ENCODE data around the gene WDR7.

The WDR7 gene

GRCh38 chr18:56815926-56816325 lies 164.8 kb downstream of the WDR7 start:
- no peak for DNase-seq

DNA sequence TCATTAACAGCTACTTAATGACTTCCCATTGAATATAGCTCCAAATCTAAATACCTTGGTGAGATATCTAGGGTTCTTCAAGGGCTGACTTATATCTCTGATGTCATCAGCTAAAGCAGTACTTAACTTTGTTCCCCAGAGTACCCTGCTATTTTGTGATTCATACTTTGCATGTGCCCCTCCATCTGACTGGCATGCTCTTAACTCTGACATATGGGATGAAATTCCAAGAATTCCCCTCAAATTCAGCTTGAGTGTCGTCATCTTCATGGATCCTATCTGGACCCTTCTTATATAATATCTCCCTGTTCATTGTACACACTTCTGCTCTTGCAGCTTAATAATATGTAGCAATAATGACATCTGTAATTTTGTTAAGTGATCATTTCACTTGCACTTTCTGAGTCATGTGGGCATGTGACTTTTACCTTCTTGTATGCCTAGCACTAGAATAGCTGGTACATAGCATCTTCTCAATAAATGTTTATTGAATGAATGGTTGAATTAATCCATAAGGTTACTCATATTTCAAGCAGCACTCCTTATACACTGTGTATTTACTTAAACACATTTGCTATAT lies 172.9 kb downstream of the WDR7 start:
- DNase-seq: no peak

GRCh38 chr18:56825321-56825720 lies 174.2 kb downstream of the WDR7 start:
- no peak for DNase-seq

DNA sequence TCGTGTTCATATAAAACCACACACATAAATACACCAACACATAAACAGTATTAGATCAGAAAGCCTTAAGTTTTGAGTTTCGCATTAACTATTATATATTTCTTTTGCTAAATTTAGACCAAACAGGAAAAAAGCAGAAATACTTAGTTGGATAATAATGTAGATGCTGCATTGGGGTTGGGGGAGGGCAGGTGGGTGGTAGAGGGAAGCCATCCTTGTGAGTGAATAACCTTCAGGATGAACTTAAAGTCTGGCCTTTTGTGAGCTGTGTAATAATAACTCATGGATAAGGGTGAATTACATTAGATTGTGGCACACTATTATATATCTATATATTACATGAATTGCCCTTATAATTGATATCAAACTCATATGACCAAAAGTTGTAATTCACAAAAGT lies 174.7 kb downstream of the WDR7 start:
- DNase-seq: no peak

DNA sequence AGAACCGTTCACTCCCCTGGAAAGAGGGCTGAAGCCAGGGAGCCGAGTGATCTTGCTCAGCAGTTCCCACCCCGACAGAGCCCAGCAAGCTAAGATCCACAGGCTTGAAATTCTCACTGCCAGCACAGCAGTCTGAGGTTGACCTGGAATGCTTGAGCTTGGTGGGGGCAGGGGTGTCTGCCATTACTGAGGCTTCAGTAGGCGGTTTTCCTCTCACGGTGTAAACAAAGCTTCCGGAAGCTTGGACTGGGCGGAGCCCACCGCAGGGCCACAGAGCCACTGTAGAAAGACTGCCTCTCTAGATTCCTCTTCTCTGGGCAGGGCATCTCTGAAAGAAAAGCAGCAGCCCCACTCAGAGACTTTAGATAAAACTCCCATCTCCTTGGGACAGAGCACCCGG lies 180.8 kb downstream of the WDR7 start:
- no peak for DNase-seq

DNA sequence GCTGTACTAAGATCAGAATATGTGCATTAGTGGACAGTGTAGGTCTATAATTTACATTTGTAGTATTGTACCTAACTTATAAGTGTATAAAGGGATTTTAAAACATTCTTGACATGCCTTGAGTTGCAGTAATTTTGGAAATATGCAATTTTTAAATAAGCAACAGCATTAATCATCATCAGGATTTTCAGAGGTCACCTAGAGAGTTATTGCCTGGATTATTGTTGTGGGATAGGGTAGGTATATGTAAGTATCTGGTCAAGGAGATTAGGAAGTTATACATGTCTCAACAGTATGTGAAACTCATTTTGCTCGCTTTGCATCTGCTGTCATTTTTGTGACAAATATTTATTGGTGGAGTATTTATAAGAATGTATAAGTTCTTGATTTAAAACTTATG lies 184.2 kb downstream of the WDR7 start:
- no peak for DNase-seq

DNA sequence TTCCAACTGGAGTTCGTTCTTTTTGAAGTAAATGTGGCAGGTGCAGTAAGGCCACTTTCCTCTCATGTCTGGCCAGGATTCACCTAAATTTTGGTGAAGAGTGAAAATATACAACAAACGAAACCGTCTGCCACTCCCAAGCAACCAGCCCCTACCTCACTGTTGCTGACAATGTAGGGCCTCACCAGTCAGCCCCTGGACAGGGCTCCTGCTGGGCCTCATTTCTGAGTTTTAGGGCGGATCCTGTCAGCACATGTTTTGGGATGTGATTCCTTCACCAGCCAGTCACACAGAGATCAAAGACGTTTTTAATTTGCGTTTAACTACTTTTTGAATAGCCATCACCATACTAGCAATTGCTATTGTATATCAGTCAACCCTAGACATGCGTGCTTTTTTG lies 185.0 kb downstream of the WDR7 start:
- no peak for DNase-seq

DNA sequence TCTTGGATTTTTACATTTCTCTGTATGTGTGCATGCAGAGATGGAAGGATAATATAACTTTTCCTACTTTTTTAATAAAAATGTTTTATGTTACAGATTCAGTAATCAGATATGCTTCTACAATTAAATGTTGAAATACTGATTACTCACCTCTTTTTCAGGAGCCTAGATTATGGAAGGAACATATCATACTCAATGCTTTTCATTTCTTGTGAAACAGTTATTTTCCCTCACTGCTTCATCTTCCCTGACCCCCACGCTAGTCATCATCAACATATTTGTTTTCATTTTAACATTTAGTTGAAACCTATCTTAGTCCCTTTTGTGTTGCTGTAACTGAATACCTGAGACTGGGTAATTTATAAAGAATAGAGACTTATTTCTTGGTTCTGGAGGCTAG lies 190.7 kb downstream of the WDR7 start:
- no peak for DNase-seq

- DNase-seq: no peak
These were observed 192.1 kb downstream of the WDR7 start for GRCh38 chr18:56843241-56843640.

GRCh38 chr18:56844556-56844955 lies 193.4 kb downstream of the WDR7 start:
- DNase-seq: no peak

- DNase-seq: no peak
These were observed 200.6 kb downstream of the WDR7 start for GRCh38 chr18:56851774-56852173.

GRCh38 chr18:56853961-56854360 lies 202.8 kb downstream of the WDR7 start:
- no peak for DNase-seq

DNA sequence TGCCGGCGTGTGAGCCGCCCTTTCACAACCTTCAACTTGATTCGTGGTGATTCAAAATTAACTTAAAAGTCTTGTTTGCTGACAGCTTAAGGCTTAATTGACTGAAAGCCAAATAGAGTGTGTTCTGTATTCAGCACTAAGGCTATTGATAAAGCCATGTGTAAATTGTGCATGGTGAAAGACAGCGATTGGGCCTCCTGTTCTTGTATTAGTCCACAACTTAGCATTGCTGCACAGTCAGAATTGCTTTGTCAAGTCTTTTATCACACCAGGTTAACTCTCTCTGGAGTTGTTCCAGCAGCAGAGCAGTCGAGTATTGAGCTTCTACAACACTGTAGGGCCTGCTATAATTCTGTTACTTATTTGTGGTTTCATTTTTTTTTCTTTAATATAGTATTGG lies 210.1 kb downstream of the WDR7 start:
- DNase-seq: peak; percentile 62

DNA sequence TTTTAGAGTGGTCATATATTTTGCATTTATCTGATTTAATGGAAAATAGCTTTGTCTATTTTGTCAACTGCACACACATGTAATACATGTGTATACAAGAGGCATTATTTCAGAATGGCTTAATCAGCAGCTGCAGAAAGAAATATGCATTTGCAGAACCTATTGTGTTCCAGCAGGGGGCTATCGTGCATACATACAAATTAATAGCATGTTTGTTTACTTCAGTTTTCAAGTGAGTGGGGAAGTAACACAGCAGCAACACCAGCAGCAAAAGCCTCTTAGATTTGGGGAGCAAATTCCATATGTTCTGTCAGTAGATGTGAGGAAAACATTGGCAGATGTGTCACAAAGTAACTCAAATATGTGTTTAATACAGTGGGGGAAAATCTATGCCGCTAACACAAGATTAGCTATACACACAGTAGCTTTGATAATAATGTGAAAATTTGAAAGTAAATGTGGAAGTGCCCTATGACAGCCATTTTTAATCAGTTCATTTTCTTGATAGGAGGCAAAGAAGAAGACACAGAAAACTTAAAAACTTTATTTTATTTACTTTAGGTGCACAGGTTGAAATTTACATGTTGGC lies 218.1 kb downstream of the WDR7 start:
- peak; percentile 69 for DNase-seq

- DNase-seq: no peak
These were observed 219.8 kb downstream of the WDR7 start for GRCh38 chr18:56870982-56871381.

DNA sequence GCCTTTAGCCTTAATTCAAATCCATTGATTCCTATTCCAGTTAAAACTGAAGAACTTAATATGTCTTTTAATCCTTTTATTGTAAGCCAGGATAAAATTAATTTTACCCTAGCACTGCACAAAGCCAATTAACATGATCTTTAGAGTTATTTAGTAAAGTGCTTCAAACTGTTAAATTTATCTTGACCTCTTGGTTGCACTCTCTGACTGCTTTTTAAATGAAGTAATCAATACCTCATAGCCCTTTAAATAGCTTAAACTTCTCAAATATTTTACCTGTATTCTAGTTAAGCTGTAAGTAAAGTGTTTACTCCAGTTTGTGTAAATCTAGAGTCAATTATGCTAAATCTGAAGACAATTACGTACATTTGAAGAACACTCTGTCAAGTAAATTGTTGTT lies 221.0 kb downstream of the WDR7 start:
- no peak for DNase-seq

DNA sequence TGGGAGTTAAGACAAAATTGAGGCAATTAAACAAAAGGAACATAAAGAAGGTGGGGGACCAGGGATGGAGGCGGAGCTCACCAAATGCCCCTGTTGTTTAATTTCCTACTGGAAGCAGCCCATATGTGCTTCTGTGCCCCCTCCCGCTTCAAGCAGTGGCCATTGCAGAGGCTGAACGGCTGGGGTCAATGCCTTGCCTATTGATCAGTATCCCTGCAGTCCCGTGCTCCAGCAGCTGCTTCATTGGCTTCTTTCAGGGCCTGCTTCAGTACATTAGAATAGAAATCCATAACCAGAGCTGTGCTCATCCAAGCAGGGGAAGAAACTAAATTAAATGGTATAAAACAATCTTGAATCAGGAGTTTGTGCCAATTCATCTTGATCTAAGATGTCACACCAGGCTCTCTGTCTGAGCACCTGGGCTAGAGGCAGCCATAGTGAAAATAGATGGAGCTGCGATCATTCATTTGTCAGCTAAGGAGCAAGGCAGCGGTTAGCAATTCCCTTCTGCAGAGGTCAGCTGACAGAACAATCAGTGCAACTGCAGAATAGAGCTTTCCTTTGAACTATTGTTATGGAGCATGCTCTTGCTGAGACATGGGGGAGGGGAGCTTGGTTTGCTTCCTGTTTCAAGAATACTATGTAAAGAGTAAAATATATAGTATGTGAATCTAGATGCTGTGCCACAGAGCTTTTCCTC lies 222.4 kb downstream of the WDR7 start:
- no peak for DNase-seq

DNA sequence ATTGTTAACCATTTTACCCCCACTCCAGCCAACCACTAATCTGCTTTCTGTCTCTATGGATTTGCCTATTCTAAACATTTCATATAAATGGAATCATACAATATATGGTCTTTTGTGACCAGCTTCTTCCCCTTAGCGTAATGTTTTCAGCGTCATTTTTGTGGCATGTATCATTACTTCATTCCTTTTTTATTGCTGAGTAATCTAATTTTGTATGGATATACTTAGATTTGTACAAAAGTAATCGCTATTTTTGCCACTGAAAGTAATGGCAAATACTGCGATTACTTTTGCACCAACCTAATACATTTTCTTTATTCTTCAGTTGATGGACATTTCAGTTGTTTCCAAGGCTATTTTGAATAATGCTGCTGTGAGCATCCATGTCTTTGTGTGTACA lies 227.6 kb downstream of the WDR7 start:
- DNase-seq: no peak

DNA sequence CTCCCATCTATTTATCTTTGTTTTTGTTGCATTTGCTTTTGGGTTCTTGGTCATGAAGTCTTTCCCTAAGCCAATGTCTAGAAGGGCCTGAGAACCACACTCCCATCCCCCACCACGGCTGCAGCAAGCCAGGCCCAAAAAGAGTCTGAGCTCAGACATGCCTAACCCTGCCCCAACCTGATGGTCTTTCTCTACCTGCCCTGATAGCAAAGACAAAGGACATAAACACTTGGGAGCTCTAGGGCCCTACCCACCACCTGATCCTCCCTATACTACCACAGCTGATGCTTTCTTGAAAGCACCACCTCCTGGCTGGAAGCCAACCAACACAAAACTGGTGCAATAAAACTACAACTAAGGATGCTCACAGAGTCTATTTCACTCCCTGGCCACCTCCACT lies 233.4 kb downstream of the WDR7 start:
- DNase-seq: no peak

DNA sequence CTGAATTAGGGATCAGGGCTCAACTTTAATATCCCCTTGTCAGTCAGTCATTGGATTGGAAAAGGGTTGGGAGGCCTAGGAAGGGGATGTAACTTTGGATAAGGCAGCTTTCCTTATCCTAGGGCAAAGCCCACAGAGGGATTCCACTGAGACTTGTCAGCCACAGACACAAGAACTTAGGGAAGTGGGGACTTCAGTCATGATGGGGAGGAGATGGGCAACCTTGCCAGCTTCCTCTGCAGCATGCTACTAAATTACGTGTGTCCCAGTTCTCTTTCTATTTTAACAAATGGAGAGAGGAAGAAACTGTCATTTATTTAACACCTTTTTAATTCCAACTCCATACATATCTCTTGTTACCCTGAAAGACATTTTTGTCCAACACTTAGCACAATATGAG lies 237.8 kb downstream of the WDR7 start:
- no peak for DNase-seq

- no peak for DNase-seq
These were observed 238.5 kb downstream of the WDR7 start for GRCh38 chr18:56889621-56890020.

DNA sequence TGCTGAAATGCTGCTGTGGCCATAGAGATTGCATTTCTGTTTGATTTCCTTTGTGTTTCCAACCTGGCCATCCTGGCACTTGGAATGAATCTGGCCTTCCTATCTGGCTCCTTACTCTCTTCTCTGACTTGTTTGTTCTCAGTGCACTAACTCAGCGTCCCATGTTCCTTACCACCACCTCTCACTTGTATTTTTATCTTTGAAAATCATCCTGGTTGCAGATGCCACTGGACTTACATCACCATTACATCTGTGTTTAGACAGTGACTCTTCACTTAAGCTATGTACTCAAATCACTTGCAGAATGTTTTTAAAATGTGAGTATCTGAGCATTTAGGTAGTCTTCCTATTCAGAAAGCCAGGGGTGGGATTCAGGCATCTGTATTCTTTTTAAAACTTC lies 239.5 kb downstream of the WDR7 start:
- no peak for DNase-seq

- DNase-seq: no peak
These were observed 240.0 kb downstream of the WDR7 start for GRCh38 chr18:56891116-56891515.

- DNase-seq: no peak
These were observed 240.7 kb downstream of the WDR7 start for GRCh38 chr18:56891870-56892269.

DNA sequence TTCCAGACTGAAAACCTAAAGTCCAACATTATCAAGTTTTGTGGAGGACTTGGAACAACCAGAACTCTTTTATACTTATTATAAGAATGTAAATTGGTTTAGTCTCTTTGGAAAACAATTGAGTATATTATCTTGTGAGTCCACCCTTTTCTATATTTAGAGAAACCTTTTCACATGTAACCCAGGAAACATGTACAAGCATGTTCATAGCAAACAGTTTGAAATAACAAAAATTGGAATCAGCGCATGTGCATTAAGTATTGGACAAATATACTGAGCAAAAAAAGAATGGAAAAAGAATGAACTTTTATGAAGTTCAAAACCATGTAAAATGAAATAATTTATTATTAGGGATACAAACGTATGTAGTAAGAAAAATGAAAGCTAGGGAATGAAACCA lies 246.0 kb downstream of the WDR7 start:
- no peak for DNase-seq
